Measurements from ENCODE around the gene SLC17A7. TPM values are rescaled to one million over a fixed set of nuclear protein-coding genes. Genes with fewer than 3 reads are reported as not detected.

Gene SLC17A7
- total RNA-seq, 1 experiment from 2014 or later: 1.8 TPM

GRCh38 chr19:49422407-49423070 is 18.8 kb downstream of the SLC17A7 start:
- Histone ChIP-seq H4K20me1 (ENCODE audit: insufficient read depth) (no peaks in the 10 kb centered on the region), H3K9me3 (ENCODE audit: control insufficient read depth in 1 of 2, insufficient read depth in 1 of 2, low read depth in 1 of 2, low read length in 2 of 2) (no peaks in the 10 kb centered on the region), H3K9ac (ENCODE audit: low read length) (no peak overlapping the region), H3K4me1 (ENCODE audit: control insufficient read depth in 1 of 2, insufficient read depth in 2 of 2, low read length in 2 of 2) (peaks cover 9 to 32% of the 10 kb centered on the region in 2 experiments; a peak in 3 of 4 replicates), H3K9me2 (ENCODE audit: insufficient read depth) (no peaks in the 10 kb centered on the region), H3K27ac (ENCODE audit: low read depth, low read length) (no peak overlapping the region), H2AFZ (ENCODE audit: low read depth, low read length, poor library complexity, severe bottlenecking) (no peak overlapping the region), H3K4me2 (ENCODE audit: low read length) (no peak overlapping the region), H3K4me3 (replicated peaks in 1 of 2; ENCODE audit: low read depth in 1 of 2, low read length in 2 of 2) (no peak overlapping the region), H3K79me2 (ENCODE audit: insufficient read depth, low read length) (no peaks in the 10 kb centered on the region), H3K27me3 (ENCODE audit: insufficient read depth, low read length) (peaks cover 20% of the 10 kb centered on the region; the same call in 1 of the 2 replicates), H3K36me3 (ENCODE audit: control insufficient read depth in 1 of 2, insufficient read depth in 2 of 2, low read length in 2 of 2) (no peaks in the 10 kb centered on the region)
- ChIA-PET RAD21 (ENCODE audit: low non-redundant PET in 1 of 2, low total read pairs in 2 of 2, uncharacterized antibody in 2 of 2, unreplicated experiment in 2 of 2) (no interaction called here), CTCF (no interaction called here), POLR2A (no interaction called here)
- intact Hi-C loops (cut with micrococcal nuclease): no loop called here
- DNase-seq (ENCODE audit: low read depth, low spot score) (no peak), ATAC-seq (no peak)
- BruUV-seq (replicated peaks): no TSS peak
- TF ChIP-seq CBX3 (IDR thresholded peaks at IDR 0.05; ENCODE audit: low read depth) (no peak), RAD21 (IDR thresholded peaks at IDR 0.05; ENCODE audit: low read depth) (no peak), CEBPB (IDR thresholded peaks at IDR 0.05; ENCODE audit: low read depth) (no peak), JUND (IDR thresholded peaks at IDR 0.05) (no peak), ZBTB33 (IDR thresholded peaks at IDR 0.05; ENCODE audit: extremely low read depth, insufficient replicate concordance, low read length) (no peak), POLR2AphosphoS5 (IDR thresholded peaks at IDR 0.05; ENCODE audit: low read depth, low read length) (no peak), ELF1 (IDR thresholded peaks at IDR 0.05; ENCODE audit: borderline replicate concordance, low read depth) (no peak), FOSL1 (IDR thresholded peaks at IDR 0.05; ENCODE audit: low read depth) (no peak), SRF (IDR thresholded peaks at IDR 0.05; ENCODE audit: low read depth) (no peak), ATF3 (IDR thresholded peaks at IDR 0.05) (no peak), SP1 (IDR thresholded peaks at IDR 0.05; ENCODE audit: low read depth) (no peak), ZNF274 (IDR thresholded peaks at IDR 0.05; ENCODE audit: low read depth, low read length) (no peak), TCF7L2 (IDR thresholded peaks at IDR 0.05; ENCODE audit: borderline replicate concordance, extremely low read depth, insufficient read depth, insufficient read length) (no peak), EGR1 (IDR thresholded peaks at IDR 0.05; ENCODE audit: low read depth) (no peak), EZH2 (IDR thresholded peaks at IDR 0.05) (no peak), YY1 (IDR thresholded peaks at IDR 0.05; ENCODE audit: extremely low read depth, insufficient replicate concordance, low read depth, low read length) (no peak)
- TF ChIP-seq, protein P1, sequence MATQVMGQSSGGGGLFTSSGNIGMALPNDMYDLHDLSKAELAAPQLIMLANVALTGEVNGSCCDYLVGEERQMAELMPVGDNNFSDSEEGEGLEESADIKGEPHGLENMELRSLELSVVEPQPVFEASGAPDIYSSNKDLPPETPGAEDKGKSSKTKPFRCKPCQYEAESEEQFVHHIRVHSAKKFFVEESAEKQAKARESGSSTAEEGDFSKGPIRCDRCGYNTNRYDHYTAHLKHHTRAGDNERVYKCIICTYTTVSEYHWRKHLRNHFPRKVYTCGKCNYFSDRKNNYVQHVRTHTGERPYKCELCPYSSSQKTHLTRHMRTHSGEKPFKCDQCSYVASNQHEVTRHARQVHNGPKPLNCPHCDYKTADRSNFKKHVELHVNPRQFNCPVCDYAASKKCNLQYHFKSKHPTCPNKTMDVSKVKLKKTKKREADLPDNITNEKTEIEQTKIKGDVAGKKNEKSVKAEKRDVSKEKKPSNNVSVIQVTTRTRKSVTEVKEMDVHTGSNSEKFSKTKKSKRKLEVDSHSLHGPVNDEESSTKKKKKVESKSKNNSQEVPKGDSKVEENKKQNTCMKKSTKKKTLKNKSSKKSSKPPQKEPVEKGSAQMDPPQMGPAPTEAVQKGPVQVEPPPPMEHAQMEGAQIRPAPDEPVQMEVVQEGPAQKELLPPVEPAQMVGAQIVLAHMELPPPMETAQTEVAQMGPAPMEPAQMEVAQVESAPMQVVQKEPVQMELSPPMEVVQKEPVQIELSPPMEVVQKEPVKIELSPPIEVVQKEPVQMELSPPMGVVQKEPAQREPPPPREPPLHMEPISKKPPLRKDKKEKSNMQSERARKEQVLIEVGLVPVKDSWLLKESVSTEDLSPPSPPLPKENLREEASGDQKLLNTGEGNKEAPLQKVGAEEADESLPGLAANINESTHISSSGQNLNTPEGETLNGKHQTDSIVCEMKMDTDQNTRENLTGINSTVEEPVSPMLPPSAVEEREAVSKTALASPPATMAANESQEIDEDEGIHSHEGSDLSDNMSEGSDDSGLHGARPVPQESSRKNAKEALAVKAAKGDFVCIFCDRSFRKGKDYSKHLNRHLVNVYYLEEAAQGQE (IDR thresholded peaks at IDR 0.05; ENCODE audit: low read depth): no peak
- TF ChIP-seq, protein P2, sequence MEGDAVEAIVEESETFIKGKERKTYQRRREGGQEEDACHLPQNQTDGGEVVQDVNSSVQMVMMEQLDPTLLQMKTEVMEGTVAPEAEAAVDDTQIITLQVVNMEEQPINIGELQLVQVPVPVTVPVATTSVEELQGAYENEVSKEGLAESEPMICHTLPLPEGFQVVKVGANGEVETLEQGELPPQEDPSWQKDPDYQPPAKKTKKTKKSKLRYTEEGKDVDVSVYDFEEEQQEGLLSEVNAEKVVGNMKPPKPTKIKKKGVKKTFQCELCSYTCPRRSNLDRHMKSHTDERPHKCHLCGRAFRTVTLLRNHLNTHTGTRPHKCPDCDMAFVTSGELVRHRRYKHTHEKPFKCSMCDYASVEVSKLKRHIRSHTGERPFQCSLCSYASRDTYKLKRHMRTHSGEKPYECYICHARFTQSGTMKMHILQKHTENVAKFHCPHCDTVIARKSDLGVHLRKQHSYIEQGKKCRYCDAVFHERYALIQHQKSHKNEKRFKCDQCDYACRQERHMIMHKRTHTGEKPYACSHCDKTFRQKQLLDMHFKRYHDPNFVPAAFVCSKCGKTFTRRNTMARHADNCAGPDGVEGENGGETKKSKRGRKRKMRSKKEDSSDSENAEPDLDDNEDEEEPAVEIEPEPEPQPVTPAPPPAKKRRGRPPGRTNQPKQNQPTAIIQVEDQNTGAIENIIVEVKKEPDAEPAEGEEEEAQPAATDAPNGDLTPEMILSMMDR (IDR thresholded peaks at IDR 0.05 in 2 of 3, conservative IDR thresholded peaks at IDR 0.05 in 1 of 3; ENCODE audit: borderline replicate concordance in 1 of 3, insufficient read depth in 1 of 3, low read depth in 2 of 3, low read length in 2 of 3): no peak
- TF ChIP-seq, protein P3, sequence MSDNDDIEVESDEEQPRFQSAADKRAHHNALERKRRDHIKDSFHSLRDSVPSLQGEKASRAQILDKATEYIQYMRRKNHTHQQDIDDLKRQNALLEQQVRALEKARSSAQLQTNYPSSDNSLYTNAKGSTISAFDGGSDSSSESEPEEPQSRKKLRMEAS (IDR thresholded peaks at IDR 0.05): no peak
